ENCODE data around the gene MYO7B.
A peak's percentile ranks its signal among the peaks of the same experiment; 100 is the strongest.

MYO7B gene

DNA sequence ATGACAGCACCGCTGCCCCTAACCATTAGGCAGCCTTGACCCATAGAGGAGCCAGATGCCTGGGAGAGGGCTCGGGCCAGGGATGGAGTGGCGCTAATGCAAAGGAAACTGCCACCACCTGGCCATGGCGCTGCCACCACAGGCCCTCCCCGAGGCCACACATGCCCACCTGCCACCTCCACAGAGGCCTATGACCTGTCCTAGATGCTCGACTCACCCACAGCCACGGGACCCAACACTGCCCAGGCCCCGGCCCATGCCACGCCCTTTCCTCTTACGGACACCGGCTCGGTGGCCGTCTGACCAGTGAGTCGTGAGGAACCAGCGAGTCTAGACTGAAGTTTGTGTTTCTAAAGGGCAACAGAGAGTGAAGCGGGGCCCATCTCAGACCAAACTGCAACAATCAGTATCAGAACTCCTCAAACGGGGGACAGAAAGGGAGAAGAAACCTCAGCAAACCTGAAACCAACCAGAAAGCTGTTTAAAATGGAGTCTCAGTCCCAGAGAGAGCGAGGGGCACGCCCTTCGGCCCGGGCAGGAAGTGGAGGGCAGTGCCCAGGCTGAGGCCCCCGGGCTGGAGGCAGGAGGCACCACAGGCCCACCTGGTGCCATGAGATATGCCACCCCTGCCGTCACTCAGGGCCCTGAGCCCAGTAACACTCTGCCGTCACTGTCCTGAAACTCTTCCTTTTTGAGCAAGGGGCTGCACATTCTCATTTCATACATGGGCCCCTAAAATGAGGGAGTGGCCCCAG lies 111.2 kb downstream of the MYO7B start:
- H3K9ac ChIP-seq (ENCODE audit: insufficient read length), result peak overlapping the region; percentile 0
- H3K27ac ChIP-seq, result peak overlapping the region; percentile 95
- no peak overlapping the region for H3K4me3 ChIP-seq
- DNase-seq (ENCODE audit: low read depth, low spot score), result no peak
- no peaks in the 10 kb centered on the region for H3K9me3 ChIP-seq (ENCODE audit: low read depth, low read length)
- H3K36me3 ChIP-seq (ENCODE audit: insufficient read depth, low read length), result no peaks in the 10 kb centered on the region
- no peak for TF ChIP-seq POLR2AphosphoS5 (IDR thresholded peaks at IDR 0.05; ENCODE audit: borderline replicate concordance, low read depth, low read length)
- no peak for TF ChIP-seq FOXP2 (optimal IDR thresholded peaks at IDR 0.05; ENCODE audit: control extremely low read depth, extremely low read length, insufficient read depth)
- no peak for TF ChIP-seq EZH2 (IDR thresholded peaks at IDR 0.05)

GRCh38 chr2:127647242-127648190 lies 112.0 kb downstream of the MYO7B start:
- no peak for DNase-seq (ENCODE audit: low read depth, low spot score)
- peak overlapping the region; percentile 95 for H3K27ac ChIP-seq
- H3K9me3 ChIP-seq (ENCODE audit: low read depth, low read length), result no peaks in the 10 kb centered on the region
- H3K9ac ChIP-seq (ENCODE audit: insufficient read length), result peak overlapping the region; percentile 35
- H3K36me3 ChIP-seq (ENCODE audit: insufficient read depth, low read length), result no peaks in the 10 kb centered on the region
- no peak for TF ChIP-seq EZH2 (IDR thresholded peaks at IDR 0.05)
- no peak for TF ChIP-seq POLR2AphosphoS5 (IDR thresholded peaks at IDR 0.05; ENCODE audit: borderline replicate concordance, low read depth, low read length)
- TF ChIP-seq FOXP2 (optimal IDR thresholded peaks at IDR 0.05; ENCODE audit: control extremely low read depth, extremely low read length, insufficient read depth), result no peak
- no peak overlapping the region for H3K4me3 ChIP-seq

DNA sequence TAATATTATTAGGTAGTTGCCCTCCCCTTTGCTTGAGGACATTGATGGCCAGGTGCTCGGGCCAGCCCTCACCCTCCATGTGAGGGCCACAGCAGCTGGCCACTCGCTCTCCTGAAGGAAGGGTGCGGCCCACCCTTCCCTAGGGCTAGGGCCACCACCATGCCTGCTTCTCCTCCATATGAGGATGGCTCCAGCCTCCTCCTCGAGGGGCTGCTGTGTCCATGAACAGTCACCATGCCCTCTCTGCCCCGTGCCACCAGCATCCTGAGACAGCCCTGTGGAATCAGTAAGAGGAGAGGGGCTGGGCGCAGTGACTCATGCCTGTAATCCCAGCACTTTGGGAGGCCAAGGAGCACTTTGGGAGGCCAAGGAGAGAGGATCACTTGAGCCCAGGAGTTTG lies 112.8 kb downstream of the MYO7B start:
- no peak for TF ChIP-seq EZH2 (IDR thresholded peaks at IDR 0.05)
- TF ChIP-seq FOXP2 (optimal IDR thresholded peaks at IDR 0.05; ENCODE audit: control extremely low read depth, extremely low read length, insufficient read depth), result no peak
- TF ChIP-seq POLR2AphosphoS5 (IDR thresholded peaks at IDR 0.05; ENCODE audit: borderline replicate concordance, low read depth, low read length), result no peak
- Histone ChIP-seq H3K4me3 (no peak overlapping the region), H3K9ac (ENCODE audit: insufficient read length) (peak overlapping the region; percentile 35), H3K36me3 (ENCODE audit: insufficient read depth, low read length) (no peaks in the 10 kb centered on the region), H3K9me3 (ENCODE audit: low read depth, low read length) (no peaks in the 10 kb centered on the region), H3K27ac (peak overlapping the region; percentile 95)
- DNase-seq (ENCODE audit: low read depth, low spot score), result no peak

DNA sequence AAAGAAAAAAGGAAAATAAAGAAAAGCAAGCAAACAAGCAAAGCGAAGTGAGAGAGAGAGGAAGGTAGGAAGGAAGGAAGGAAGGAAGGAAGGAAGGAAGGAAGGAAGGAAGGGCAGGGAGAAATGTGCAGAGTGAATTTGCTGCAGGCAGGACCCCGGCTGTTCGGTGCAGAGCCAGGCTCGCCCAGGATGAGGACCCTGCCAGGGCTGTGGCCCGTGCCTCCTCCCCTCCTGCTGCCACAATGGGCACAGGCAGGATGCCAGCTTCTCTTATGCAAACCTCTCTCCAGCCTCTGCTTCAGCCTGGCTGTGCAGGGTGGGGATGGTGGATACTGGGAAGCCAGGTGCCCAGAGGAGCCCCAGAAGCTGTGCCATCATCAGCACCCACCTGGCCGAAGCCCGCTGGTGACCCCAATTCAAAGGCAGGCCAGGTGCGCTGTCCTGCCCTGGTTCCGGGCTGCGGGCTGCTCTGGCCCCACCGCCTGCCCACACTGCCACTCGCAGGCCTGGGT lies 113.7 kb downstream of the MYO7B start:
- Histone ChIP-seq H3K9ac (ENCODE audit: insufficient read length) (peak overlapping the region; percentile 16), H3K9me3 (ENCODE audit: low read depth, low read length) (no peaks in the 10 kb centered on the region), H3K27ac (peak overlapping the region; percentile 92), H3K36me3 (ENCODE audit: insufficient read depth, low read length) (no peaks in the 10 kb centered on the region), H3K4me3 (peak overlapping the region; percentile 28)
- DNase-seq (ENCODE audit: low read depth, low spot score), result peak; percentile 50
- TF ChIP-seq POLR2AphosphoS5 (IDR thresholded peaks at IDR 0.05; ENCODE audit: borderline replicate concordance, low read depth, low read length) (peak; percentile 39; the same call in 1 of the 2 replicates), FOXP2 (optimal IDR thresholded peaks at IDR 0.05; ENCODE audit: control extremely low read depth, extremely low read length, insufficient read depth) (no peak)

- peak; percentile 42 for DNase-seq (ENCODE audit: low read depth, low spot score)
- Histone ChIP-seq H3K36me3 (ENCODE audit: insufficient read depth, low read length) (no peaks in the 10 kb centered on the region), H3K4me3 (peak overlapping the region; percentile 28), H3K9ac (ENCODE audit: insufficient read length) (peak overlapping the region; percentile 16), H3K9me3 (ENCODE audit: low read depth, low read length) (no peaks in the 10 kb centered on the region), H3K27ac (peak overlapping the region; percentile 92)
- TF ChIP-seq FOXP2 (optimal IDR thresholded peaks at IDR 0.05; ENCODE audit: control extremely low read depth, extremely low read length, insufficient read depth) (no peak), POLR2AphosphoS5 (IDR thresholded peaks at IDR 0.05; ENCODE audit: borderline replicate concordance, low read depth, low read length) (no peak), EZH2 (IDR thresholded peaks at IDR 0.05) (no peak)
Measured at GRCh38 chr2:127649684-127650040, 114.2 kb downstream of the MYO7B start.

DNA sequence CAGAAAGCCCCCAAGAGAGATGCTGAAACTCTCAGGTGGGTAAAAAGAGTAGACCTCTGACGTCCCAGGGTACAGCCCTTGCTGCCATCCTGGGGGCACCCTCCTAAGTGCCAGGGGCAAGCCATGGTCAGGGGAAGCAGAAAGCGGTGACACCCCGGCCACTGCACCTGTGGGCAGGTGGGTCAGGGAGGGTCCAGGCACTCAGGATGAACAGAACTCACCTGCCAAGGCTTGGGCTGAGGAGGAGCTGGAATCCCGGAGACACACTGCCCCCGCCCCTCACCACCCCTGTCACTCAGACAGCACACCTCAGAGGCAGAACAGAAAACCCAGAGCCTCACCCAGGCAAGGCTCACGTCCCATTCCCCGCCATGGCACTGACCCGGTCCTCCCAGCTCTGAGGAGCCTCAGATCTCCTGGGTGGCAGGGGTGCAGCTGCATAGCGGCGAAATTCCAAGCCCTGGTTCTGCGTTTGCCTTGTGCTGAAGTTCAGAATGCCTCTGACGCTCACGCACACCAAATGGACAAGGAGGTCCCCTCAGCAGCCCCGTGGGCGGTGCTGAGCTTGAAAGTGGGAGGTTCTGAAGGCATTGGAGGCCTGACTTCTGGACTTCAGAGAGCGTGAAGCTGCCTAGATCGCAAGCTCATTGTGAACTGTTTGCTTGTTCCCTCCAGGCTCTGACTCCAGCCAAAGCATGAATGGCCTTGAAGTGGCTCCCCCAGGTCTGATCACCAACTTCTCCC lies 114.7 kb downstream of the MYO7B start:
- H3K27ac ChIP-seq, result peak overlapping the region; percentile 92
- TF ChIP-seq POLR2AphosphoS5 (IDR thresholded peaks at IDR 0.05; ENCODE audit: borderline replicate concordance, low read depth, low read length), result no peak
- no peak for TF ChIP-seq EZH2 (IDR thresholded peaks at IDR 0.05)
- no peak for TF ChIP-seq FOXP2 (optimal IDR thresholded peaks at IDR 0.05; ENCODE audit: control extremely low read depth, extremely low read length, insufficient read depth)
- H3K36me3 ChIP-seq (ENCODE audit: insufficient read depth, low read length), result no peaks in the 10 kb centered on the region
- H3K4me3 ChIP-seq, result no peak overlapping the region
- no peak for DNase-seq (ENCODE audit: low read depth, low spot score)
- no peak overlapping the region for H3K9ac ChIP-seq (ENCODE audit: insufficient read length)
- no peaks in the 10 kb centered on the region for H3K9me3 ChIP-seq (ENCODE audit: low read depth, low read length)

- no peak overlapping the region for H3K4me3 ChIP-seq
- peak overlapping the region; percentile 39; the same call in 1 of the 2 replicates for H3K27ac ChIP-seq
- TF ChIP-seq POLR2AphosphoS5 (IDR thresholded peaks at IDR 0.05; ENCODE audit: borderline replicate concordance, low read depth, low read length) (no peak), EZH2 (IDR thresholded peaks at IDR 0.05) (no peak), FOXP2 (optimal IDR thresholded peaks at IDR 0.05; ENCODE audit: control extremely low read depth, extremely low read length, insufficient read depth) (no peak)
- H3K9ac ChIP-seq (ENCODE audit: insufficient read length), result no peak overlapping the region
- DNase-seq (ENCODE audit: low read depth, low spot score), result no peak
- H3K36me3 ChIP-seq (ENCODE audit: insufficient read depth, low read length), result no peaks in the 10 kb centered on the region
- no peaks in the 10 kb centered on the region for H3K9me3 ChIP-seq (ENCODE audit: low read depth, low read length)
Measured at GRCh38 chr2:127650785-127651380, 115.4 kb downstream of the MYO7B start.

Measured in SK-N-MC (cell line).